H9 (cell line): ENCODE measurements around the gene LCN2. TPM values are rescaled to one million over a fixed set of nuclear protein-coding genes. Genes with fewer than 3 reads are reported as not detected.
A peak's percentile ranks its signal among the peaks of the same experiment; 100 is the strongest.

Experiments used
- DNase-seq: peaks from one replicate; pipeline ENCODE4 v3.0.0-alpha.2; 2017
- H2AFZ ChIP-seq: one replicate; pipeline ENCODE4 v1.6.1; 2013; ENCODE audit warnings: mild to moderate bottlenecking, low read length, control low read depth, moderate library complexity
- H2AK5ac ChIP-seq: 2 replicates; pipeline ENCODE4 v1.6.1; 2013; ENCODE audit warnings: low read length, control low read depth, mixed read lengths; ENCODE audit not compliant: insufficient read length
- H2BK120ac ChIP-seq: one replicate; pipeline ENCODE4 v1.6.1; 2013; ENCODE audit warnings: low read depth, mild to moderate bottlenecking, low read length, control low read depth, inconsistent platforms; ENCODE audit not compliant: poor library complexity, severe bottlenecking
- H2BK12ac ChIP-seq: 2 replicates; pipeline ENCODE4 v1.6.1; 2013; ENCODE audit warnings: low read length, control low read depth, mixed read lengths, low read depth; ENCODE audit not compliant: insufficient read length
- H2BK15ac ChIP-seq: 2 replicates; pipeline ENCODE4 v1.6.1; 2013; ENCODE audit warnings: low read depth, low read length, control low read depth
- H2BK20ac ChIP-seq: one replicate; pipeline ENCODE4 v1.6.1; 2013; ENCODE audit warnings: low read depth, mild to moderate bottlenecking, low read length, control low read depth, inconsistent platforms; ENCODE audit not compliant: poor library complexity, severe bottlenecking
- H2BK5ac ChIP-seq: 2 replicates; pipeline ENCODE4 v1.6.1; 2013; ENCODE audit warnings: low read length, control low read depth, mixed read lengths; ENCODE audit not compliant: insufficient read length
- H3K14ac ChIP-seq: 2 replicates; pipeline ENCODE4 v1.6.1; 2013; ENCODE audit warnings: low read length, control low read depth; ENCODE audit not compliant: insufficient read depth
- H3K18ac ChIP-seq: 2 replicates; pipeline ENCODE4 v1.6.1; 2013; ENCODE audit warnings: low read depth, mild to moderate bottlenecking, mixed read lengths, low read length, control low read depth; ENCODE audit not compliant: insufficient read length
- H3K23ac ChIP-seq: 2 replicates; pipeline ENCODE4 v1.6.1; 2013; ENCODE audit warnings: low read length, control low read depth, mixed read lengths, low read depth; ENCODE audit not compliant: insufficient read length
- H3K23me2 ChIP-seq: 2 replicates; pipeline ENCODE4 v1.6.1; 2013; ENCODE audit warnings: low read depth, mild to moderate bottlenecking, mixed read lengths, low read length, control low read depth; ENCODE audit not compliant: insufficient read length, poor library complexity, severe bottlenecking
- H3K27ac ChIP-seq: 2 replicates; pipeline ENCODE4 v1.5.1; 2013; ENCODE audit warnings: low read length, control low read depth, mixed read lengths, low read depth; ENCODE audit not compliant: insufficient read length
- H3K27me3 ChIP-seq: 2 replicates; pipeline ENCODE4 v1.6.1; 2013; ENCODE audit warnings: low read length, control low read depth, inconsistent platforms; ENCODE audit not compliant: insufficient read depth
- H3K4ac ChIP-seq: 2 replicates; pipeline ENCODE4 v1.6.1; 2013; ENCODE audit warnings: low read depth, mild to moderate bottlenecking, control low read depth, inconsistent platforms, low read length, moderate library complexity
- H3K4me1 ChIP-seq: 2 replicates; pipeline ENCODE4 v1.6.1; 2013; ENCODE audit warnings: low read length, control low read depth, inconsistent platforms; ENCODE audit not compliant: insufficient read depth
- H3K4me2 ChIP-seq: 2 replicates; pipeline ENCODE4 v1.6.1; 2013; ENCODE audit warnings: low read length, control low read depth, mixed read lengths; ENCODE audit not compliant: insufficient read length, insufficient read depth
- H3K56ac ChIP-seq: 2 replicates; pipeline ENCODE4 v1.6.1; 2013; ENCODE audit warnings: low read depth, mild to moderate bottlenecking, mixed read lengths, low read length, control low read depth; ENCODE audit not compliant: insufficient read length
- H3K79me1 ChIP-seq: 2 replicates; pipeline ENCODE4 v1.6.1; 2013; ENCODE audit warnings: low read depth, mild to moderate bottlenecking, moderate library complexity, low read length, control low read depth, inconsistent platforms; ENCODE audit not compliant: insufficient read depth, poor library complexity, severe bottlenecking
- H3K79me2 ChIP-seq: 2 replicates; pipeline ENCODE4 v1.6.1; 2013; ENCODE audit warnings: low read length, control low read depth, inconsistent platforms; ENCODE audit not compliant: insufficient read depth
- H3K9ac ChIP-seq: 2 replicates; pipeline ENCODE4 v1.6.1; 2013; ENCODE audit warnings: low read length, control low read depth, mixed read lengths; ENCODE audit not compliant: insufficient read length; ENCODE audit errors: extremely low read depth
- H3K9me3 ChIP-seq: one replicate; pipeline ENCODE4 v1.6.1; 2013; ENCODE audit warnings: low read depth, low read length, inconsistent platforms; ENCODE audit not compliant: control insufficient read depth
- H3T11ph ChIP-seq: one replicate; pipeline ENCODE4 v1.6.1; 2013; ENCODE audit warnings: mild to moderate bottlenecking, low read length, control low read depth, inconsistent platforms
- H4K20me1 ChIP-seq: one replicate; pipeline ENCODE4 v1.6.1; 2013; ENCODE audit not compliant: control insufficient read depth, insufficient read length, insufficient read depth
- H4K5ac ChIP-seq: 2 replicates; pipeline ENCODE4 v1.6.1; 2013; ENCODE audit warnings: low read depth, mild to moderate bottlenecking, mixed read lengths, low read length, control low read depth; ENCODE audit not compliant: insufficient read length
- H4K8ac ChIP-seq: replicated peaks from 2 replicates; pipeline ENCODE4 v1.6.1; 2013; ENCODE audit warnings: low read length, control low read depth, mixed read lengths, low read depth; ENCODE audit not compliant: insufficient read length
- H4K91ac ChIP-seq: 2 replicates; pipeline ENCODE4 v1.6.1; 2013; ENCODE audit warnings: low read depth, mild to moderate bottlenecking, moderate library complexity, mixed read lengths, low read length, control low read depth; ENCODE audit not compliant: insufficient read length
- H3K27ac Mint-ChIP-seq, 3 experiments: 2 replicates in 2 of 3; 3 replicates in 1 of 3; pipeline ENCODE4 v1.8.0; 2020 to 2021; ENCODE audit warnings: mixed read lengths in 3 of 3, mild to moderate bottlenecking in 1 of 3, moderate library complexity in 1 of 3
- H3K27me3 Mint-ChIP-seq: 2 replicates; pipeline ENCODE4 v1.8.0; 2021; ENCODE audit warnings: low read depth, mild to moderate bottlenecking, moderate library complexity, mixed read lengths
- H3K36me3 Mint-ChIP-seq, 3 experiments: 2 replicates in 2 of 3; 3 replicates in 1 of 3; pipeline ENCODE4 v1.8.0; 2020 to 2021; ENCODE audit warnings: low read depth in 3 of 3, mixed read lengths in 3 of 3; ENCODE audit not compliant: insufficient read depth in 1 of 3
- H3K4me1 Mint-ChIP-seq, 2 experiments: 2 replicates each; pipeline ENCODE4 v1.8.0; 2020; ENCODE audit warnings: mixed read lengths in 2 of 2
- H3K4me3 Mint-ChIP-seq, 2 experiments: 2 replicates in 1 of 2; 3 replicates in 1 of 2; pipeline ENCODE4 v1.8.0; 2020 to 2021; ENCODE audit warnings: mild to moderate bottlenecking in 2 of 2, mixed read lengths in 2 of 2, moderate library complexity in 1 of 2
- H3K9me3 Mint-ChIP-seq, 2 experiments: 2 replicates in 1 of 2; 3 replicates in 1 of 2; pipeline ENCODE4 v1.8.0; 2020; ENCODE audit warnings: mild to moderate bottlenecking in 2 of 2, mixed read lengths in 2 of 2, moderate library complexity in 1 of 2
- WGBS: extraction: QIAGEN DNeasy Blood & Tissue Kit; methylation state at CpG from one replicate; pipeline ENCODE4 v1.1.7; 2013; ENCODE audit warnings: missing lambda C conversion rate, low lambda C conversion rate, mixed read lengths; ENCODE audit not compliant: insufficient read length; ENCODE audit errors: extremely low coverage; 5-methylcytosine and 5-hydroxymethylcytosine counted together
- total RNA-seq: library from RNA; stranded (reverse); gene quantifications from 2 replicates; pipeline ENCODE4 v1.2.1, GENCODE V29; 2021
- TF ChIP-seq, protein P1 (sequence below): fragments of 200-600 bp; sonication (generic); conservative IDR thresholded peaks from 3 replicates; pipeline ENCODE4 v1.8.0; 2021; ENCODE audit warnings: antibody characterized with exemption, mild to moderate bottlenecking

Gene LCN2
- total RNA-seq, 1 experiment from 2014 or later = not detected

DNA sequence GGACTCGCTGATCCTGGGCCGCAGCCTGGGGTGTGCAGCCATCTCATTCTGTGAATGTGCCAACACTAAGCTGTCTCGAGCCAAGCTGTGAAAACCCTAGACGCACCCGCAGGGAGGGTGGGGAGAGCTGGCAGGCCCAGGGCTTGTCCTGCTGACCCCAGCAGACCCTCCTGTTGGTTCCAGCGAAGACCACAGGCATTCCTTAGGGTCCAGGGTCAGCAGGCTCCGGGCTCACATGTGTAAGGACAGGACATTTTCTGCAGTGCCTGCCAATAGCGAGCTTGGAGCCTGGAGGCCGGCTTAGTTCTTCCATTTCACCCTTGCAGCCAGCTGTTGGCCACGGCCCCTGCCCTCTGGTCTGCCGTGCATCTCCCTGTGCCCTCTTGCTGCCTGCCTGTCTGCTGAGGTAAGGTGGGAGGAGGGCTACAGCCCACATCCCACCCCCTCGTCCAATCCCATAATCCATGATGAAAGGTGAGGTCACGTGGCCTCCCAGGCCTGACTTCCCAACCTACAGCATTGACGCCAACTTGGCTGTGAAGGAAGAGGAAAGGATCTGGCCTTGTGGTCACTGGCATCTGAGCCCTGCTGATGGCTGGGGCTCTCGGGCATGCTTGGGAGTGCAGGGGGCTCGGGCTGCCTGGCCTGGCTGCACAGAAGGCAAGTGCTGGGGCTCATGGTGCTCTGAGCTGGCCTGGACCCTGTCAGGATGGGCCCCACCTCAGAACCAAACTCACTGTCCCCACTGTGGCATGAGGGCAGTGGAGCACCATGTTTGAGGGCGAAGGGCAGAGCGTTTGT lies 41.6 kb upstream of the LCN2 start:
- Mint-ChIP-seq H3K4me1 (peaks cover 0 to 12% of the 10 kb centered on the region in 2 experiments; a peak in 3 of 4 replicates), H3K27me3 (no peaks in the 10 kb centered on the region), H3K27ac (peak overlapping the region; percentile 49 to 88 (median 67); a peak in 6 of 7 replicates), H3K36me3 (peaks cover 16 to 68% (median 46%) of the 10 kb centered on the region in 3 experiments; a peak in 6 of 7 replicates), H3K9me3 (no peaks in the 10 kb centered on the region), H3K4me3 (no peak overlapping the region)
- H4K91ac ChIP-seq = no peak overlapping the region
- H4K5ac ChIP-seq = no peak overlapping the region
- H3K14ac ChIP-seq = no peak overlapping the region
- no peaks in the 10 kb centered on the region for H3K79me2 ChIP-seq
- no CpG with 5 or more reads among the region's 18 CpGs for WGBS
- no peak overlapping the region for H3T11ph ChIP-seq
- no peak overlapping the region for H3K23ac ChIP-seq
- H3K18ac ChIP-seq = no peak overlapping the region
- H3K9ac ChIP-seq = no peak overlapping the region
- H2BK120ac ChIP-seq = no peak overlapping the region
- no peak overlapping the region for H3K27ac ChIP-seq
- no peak overlapping the region for H3K4me2 ChIP-seq
- no peak overlapping the region for H2BK5ac ChIP-seq
- no peak overlapping the region for H4K8ac ChIP-seq
- no peak overlapping the region for H2BK20ac ChIP-seq
- no peaks in the 10 kb centered on the region for H3K79me1 ChIP-seq
- H2BK15ac ChIP-seq = no peak overlapping the region
- no peaks in the 10 kb centered on the region for H3K4me1 ChIP-seq
- no peaks in the 10 kb centered on the region for H3K27me3 ChIP-seq
- H2BK12ac ChIP-seq = no peak overlapping the region
- no peak overlapping the region for H2AFZ ChIP-seq
- TF ChIP-seq, protein P1, sequence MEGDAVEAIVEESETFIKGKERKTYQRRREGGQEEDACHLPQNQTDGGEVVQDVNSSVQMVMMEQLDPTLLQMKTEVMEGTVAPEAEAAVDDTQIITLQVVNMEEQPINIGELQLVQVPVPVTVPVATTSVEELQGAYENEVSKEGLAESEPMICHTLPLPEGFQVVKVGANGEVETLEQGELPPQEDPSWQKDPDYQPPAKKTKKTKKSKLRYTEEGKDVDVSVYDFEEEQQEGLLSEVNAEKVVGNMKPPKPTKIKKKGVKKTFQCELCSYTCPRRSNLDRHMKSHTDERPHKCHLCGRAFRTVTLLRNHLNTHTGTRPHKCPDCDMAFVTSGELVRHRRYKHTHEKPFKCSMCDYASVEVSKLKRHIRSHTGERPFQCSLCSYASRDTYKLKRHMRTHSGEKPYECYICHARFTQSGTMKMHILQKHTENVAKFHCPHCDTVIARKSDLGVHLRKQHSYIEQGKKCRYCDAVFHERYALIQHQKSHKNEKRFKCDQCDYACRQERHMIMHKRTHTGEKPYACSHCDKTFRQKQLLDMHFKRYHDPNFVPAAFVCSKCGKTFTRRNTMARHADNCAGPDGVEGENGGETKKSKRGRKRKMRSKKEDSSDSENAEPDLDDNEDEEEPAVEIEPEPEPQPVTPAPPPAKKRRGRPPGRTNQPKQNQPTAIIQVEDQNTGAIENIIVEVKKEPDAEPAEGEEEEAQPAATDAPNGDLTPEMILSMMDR = no peak
- no peak overlapping the region for H3K56ac ChIP-seq
- no peak overlapping the region for H2AK5ac ChIP-seq
- no peak for DNase-seq
- no peaks in the 10 kb centered on the region for H3K9me3 ChIP-seq
- H3K4ac ChIP-seq = no peak overlapping the region
- no peaks in the 10 kb centered on the region for H3K23me2 ChIP-seq
- no peaks in the 10 kb centered on the region for H4K20me1 ChIP-seq
